ENCODE data around the gene NUP58.

Gene NUP58

DNA sequence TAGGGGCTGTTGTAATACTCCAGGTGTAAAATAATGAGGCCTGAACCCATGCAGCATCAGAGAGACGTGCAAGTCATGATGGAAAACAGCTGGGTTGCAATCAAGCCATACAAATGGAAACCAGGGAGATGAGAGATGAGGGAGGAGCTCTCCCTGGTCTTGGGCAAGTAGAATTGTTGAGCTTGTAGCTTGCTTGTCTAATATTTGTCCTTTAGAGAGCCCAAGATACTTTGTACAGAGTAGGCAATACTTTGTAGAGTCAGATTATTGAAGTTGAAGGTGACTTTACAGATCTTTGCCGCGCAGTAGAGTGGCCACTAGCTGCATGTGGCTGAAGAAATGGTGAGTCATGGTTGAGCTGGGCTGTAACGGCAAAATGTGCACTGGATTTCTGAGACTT, 78.7 kb downstream of the NUP58 start:
- DNase-seq (ENCODE audit: low spot score), result no peak
- CTCF ChIA-PET, result no interaction called here
- no peak overlapping the region for H3K27ac ChIP-seq
- TF ChIP-seq, protein P1, sequence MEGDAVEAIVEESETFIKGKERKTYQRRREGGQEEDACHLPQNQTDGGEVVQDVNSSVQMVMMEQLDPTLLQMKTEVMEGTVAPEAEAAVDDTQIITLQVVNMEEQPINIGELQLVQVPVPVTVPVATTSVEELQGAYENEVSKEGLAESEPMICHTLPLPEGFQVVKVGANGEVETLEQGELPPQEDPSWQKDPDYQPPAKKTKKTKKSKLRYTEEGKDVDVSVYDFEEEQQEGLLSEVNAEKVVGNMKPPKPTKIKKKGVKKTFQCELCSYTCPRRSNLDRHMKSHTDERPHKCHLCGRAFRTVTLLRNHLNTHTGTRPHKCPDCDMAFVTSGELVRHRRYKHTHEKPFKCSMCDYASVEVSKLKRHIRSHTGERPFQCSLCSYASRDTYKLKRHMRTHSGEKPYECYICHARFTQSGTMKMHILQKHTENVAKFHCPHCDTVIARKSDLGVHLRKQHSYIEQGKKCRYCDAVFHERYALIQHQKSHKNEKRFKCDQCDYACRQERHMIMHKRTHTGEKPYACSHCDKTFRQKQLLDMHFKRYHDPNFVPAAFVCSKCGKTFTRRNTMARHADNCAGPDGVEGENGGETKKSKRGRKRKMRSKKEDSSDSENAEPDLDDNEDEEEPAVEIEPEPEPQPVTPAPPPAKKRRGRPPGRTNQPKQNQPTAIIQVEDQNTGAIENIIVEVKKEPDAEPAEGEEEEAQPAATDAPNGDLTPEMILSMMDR (conservative IDR thresholded peaks at IDR 0.05; ENCODE audit: low read depth), result no peak
- POLR2A ChIA-PET (ENCODE audit: low non-redundant PET), result no interaction called here

DNA sequence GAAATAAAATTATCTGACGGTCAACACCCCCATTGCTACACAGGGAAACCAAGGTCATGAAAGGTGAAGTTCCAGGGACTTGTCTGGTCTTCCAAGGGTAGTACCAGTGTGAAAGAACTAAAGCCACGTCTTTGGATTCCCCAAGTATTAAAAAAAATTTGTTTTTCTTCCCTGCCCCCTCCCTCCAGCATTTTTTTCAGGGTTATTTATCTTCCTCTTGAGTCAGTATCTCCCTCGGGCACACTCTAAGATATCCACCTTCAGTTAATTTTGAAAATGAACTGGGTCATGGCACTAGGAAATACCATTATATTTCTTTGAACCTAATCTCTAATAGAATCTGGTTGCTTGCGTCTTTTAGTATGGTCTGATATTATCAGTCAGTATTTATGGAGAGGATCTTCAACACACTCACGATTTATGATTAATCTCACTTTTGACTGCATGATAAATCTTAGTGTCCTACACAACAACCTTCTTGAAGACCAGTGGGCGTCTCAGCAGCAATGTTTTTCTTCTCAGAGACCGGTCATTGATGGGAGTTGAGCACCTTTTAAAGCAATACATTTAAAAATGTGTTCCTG, 79.4 kb downstream of the NUP58 start:
- TF ChIP-seq, protein P1 (conservative IDR thresholded peaks at IDR 0.05; ENCODE audit: low read depth), result no peak
- H3K27ac ChIP-seq, result no peak overlapping the region
- DNase-seq (ENCODE audit: low spot score), result no peak
- ChIA-PET CTCF (no interaction called here), POLR2A (ENCODE audit: low non-redundant PET) (no interaction called here)

DNA sequence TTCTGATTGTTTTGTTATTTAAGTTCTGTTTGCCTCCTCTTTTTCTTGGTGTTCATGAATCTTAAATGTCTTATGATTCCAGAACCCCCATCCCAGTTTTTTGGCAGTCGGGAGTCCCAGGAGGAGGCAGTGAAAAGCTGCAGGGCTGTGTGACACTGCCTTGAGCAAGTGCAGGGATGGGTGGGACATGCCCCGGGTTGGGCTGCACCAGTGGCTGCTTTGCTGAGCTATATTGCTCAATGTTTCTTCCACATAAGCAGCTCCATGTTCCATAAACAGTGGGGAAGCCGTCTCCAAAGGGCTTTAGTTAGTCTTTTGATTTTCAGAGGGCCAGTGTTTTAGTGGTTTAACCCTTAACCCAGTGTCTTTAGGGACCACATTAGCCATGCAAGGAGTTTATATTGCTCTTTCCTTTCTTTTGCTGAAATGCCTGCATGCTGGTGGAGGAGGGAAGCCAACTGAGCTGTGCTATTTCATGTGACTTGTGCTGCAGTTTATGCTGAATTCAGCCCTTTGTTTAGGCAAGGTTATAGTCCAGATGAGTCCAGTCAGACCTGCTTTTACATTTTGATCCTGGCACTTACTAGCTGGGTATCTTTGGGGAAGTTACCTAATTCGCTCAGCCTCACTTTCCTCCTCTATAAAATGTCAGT, 83.5 kb downstream of the NUP58 start:
- DNase-seq (ENCODE audit: low spot score), result no peak
- no peak overlapping the region for H3K27ac ChIP-seq
- ChIA-PET POLR2A (ENCODE audit: low non-redundant PET) (no interaction called here), CTCF (interaction anchor here (0.6 to 1.4 kb wide), 2 partner anchors 9 to 10 kb away, joined by 5 to 6 read pairs; no protein-coding TSS in a partner anchor)
- TF ChIP-seq, protein P1 (conservative IDR thresholded peaks at IDR 0.05; ENCODE audit: low read depth), result no peak

DNA sequence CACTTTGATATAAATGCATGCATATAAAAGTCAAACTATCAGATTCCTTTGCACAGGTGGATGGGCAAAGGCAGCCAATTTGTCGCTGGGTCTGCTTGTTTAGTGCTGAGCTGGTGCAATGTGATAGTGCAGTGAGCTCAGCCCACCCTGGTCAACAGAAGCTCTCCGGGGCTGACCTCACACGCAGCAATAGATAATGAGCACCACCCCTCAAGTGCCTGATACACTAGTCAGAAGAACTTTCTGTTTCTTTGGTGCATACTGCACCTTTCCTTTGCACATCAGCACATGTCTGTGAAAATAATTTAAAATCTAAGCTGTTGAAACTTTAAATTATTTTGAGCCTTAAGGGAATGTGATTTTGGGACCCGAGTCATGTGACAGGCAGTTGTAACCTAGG, 90.5 kb downstream of the NUP58 start:
- TF ChIP-seq, protein P1 (conservative IDR thresholded peaks at IDR 0.05; ENCODE audit: low read depth), result no peak
- H3K27ac ChIP-seq, result no peak overlapping the region
- ChIA-PET POLR2A (ENCODE audit: low non-redundant PET) (no interaction called here), CTCF (interaction anchor here (0.7 to 1.0 kb wide), 2 partner anchors 183 to 1069 kb away, joined by 4 read pairs; no protein-coding TSS in a partner anchor)
- no peak for DNase-seq (ENCODE audit: low spot score)

Measured in RWPE1 (cell line).